WTC11 (cell line): ENCODE data around the gene ENTREP3. TPM values are rescaled to one million over a fixed set of nuclear protein-coding genes. Genes with fewer than 3 reads are reported as not detected.

Source experiments
- CBFB ChIP-seq: sonication (generic); formaldehyde crosslinking; IDR thresholded peaks from 2 replicates; pipeline ENCODE4 v1.8.1; 2022; ENCODE audit warnings: mild to moderate bottlenecking, low read depth, missing genetic modification reagents
- CREB1 ChIP-seq: sonication (generic); formaldehyde crosslinking; IDR thresholded peaks from 2 replicates; pipeline ENCODE4 v1.8.0; 2023; ENCODE audit warnings: mild to moderate bottlenecking, missing genetic modification reagents
- ETV6 ChIP-seq: sonication (generic); formaldehyde crosslinking; IDR thresholded peaks from 2 replicates; pipeline ENCODE4 v1.8.1; 2022; ENCODE audit warnings: mild to moderate bottlenecking, missing genetic modification reagents
- GABPB1 ChIP-seq: sonication (generic); formaldehyde crosslinking; IDR thresholded peaks from 2 replicates; pipeline ENCODE4 v1.8.1; 2023; ENCODE audit warnings: mild to moderate bottlenecking, missing genetic modification reagents
- GRHL2 ChIP-seq: fragments of 250-450 bp; sonication (Bioruptor Pico); IDR thresholded peaks from 2 replicates; pipeline ENCODE4 v1.8.0; 2022; ENCODE audit warnings: mild to moderate bottlenecking, moderate library complexity; ENCODE audit not compliant: insufficient replicate concordance, severe bottlenecking
- JUN ChIP-seq: sonication (generic); formaldehyde crosslinking; IDR thresholded peaks from 2 replicates; pipeline ENCODE4 v1.8.0; 2023; ENCODE audit warnings: mild to moderate bottlenecking, missing genetic modification reagents
- NFE2L1 ChIP-seq: sonication (generic); formaldehyde crosslinking; IDR thresholded peaks from 2 replicates; pipeline ENCODE4 v1.8.1; 2023; ENCODE audit warnings: missing genetic modification reagents
- NR2C2 ChIP-seq: sonication (generic); formaldehyde crosslinking; IDR thresholded peaks from 2 replicates; pipeline ENCODE4 v1.8.0; 2022; ENCODE audit warnings: mild to moderate bottlenecking, missing genetic modification reagents
- RELA ChIP-seq: sonication (generic); formaldehyde crosslinking; IDR thresholded peaks from 2 replicates; pipeline ENCODE4 v1.8.1; 2022; ENCODE audit warnings: missing genetic modification reagents, mild to moderate bottlenecking, borderline replicate concordance
- RORB ChIP-seq: fragments of 250-450 bp; sonication (Bioruptor Pico); IDR thresholded peaks from 2 replicates; pipeline ENCODE4 v1.9.0; 2021; ENCODE audit warnings: mild to moderate bottlenecking
- SMAD3 ChIP-seq: sonication (generic); formaldehyde crosslinking; IDR thresholded peaks from 2 replicates; pipeline ENCODE4 v1.8.0; 2022; ENCODE audit warnings: missing genetic modification reagents, mild to moderate bottlenecking, borderline replicate concordance
- SOX15 ChIP-seq: fragments of 250-450 bp; sonication (Bioruptor Pico); IDR thresholded peaks from 2 replicates; pipeline ENCODE4 v1.9.0; 2021; ENCODE audit warnings: mild to moderate bottlenecking
- TEAD4 ChIP-seq: sonication (generic); formaldehyde crosslinking; IDR thresholded peaks from 2 replicates; pipeline ENCODE4 v1.8.0; 2022; ENCODE audit warnings: mild to moderate bottlenecking, missing genetic modification reagents
- ZBTB21 ChIP-seq: sonication (generic); formaldehyde crosslinking; IDR thresholded peaks from 2 replicates; pipeline ENCODE4 v1.8.1; 2023; ENCODE audit warnings: mild to moderate bottlenecking, missing genetic modification reagents, borderline replicate concordance
- ZNF232 ChIP-seq: sonication (generic); formaldehyde crosslinking; IDR thresholded peaks from 2 replicates; pipeline ENCODE4 v1.8.0; 2022; ENCODE audit warnings: mild to moderate bottlenecking, missing genetic modification reagents
- ZNF317 ChIP-seq: sonication (generic); formaldehyde crosslinking; IDR thresholded peaks from 2 replicates; pipeline ENCODE4 v1.8.1; 2023; ENCODE audit warnings: low read depth, mild to moderate bottlenecking, moderate library complexity, missing genetic modification reagents, borderline replicate concordance
- ZNF416 ChIP-seq: fragments of 250-450 bp; sonication (Bioruptor Pico); IDR thresholded peaks from 2 replicates; pipeline ENCODE4 v1.9.0; 2021; ENCODE audit warnings: mild to moderate bottlenecking, inconsistent platforms
- ZNF423 ChIP-seq: fragments of 250-450 bp; sonication (Bioruptor Pico); IDR thresholded peaks from 2 replicates; pipeline ENCODE4 v2.1.2; 2022; ENCODE audit warnings: mild to moderate bottlenecking, moderate library complexity
- total RNA-seq: library from RNA; stranded (reverse); gene quantifications from 3 replicates; pipeline ENCODE4 v1.2.3, GENCODE V29; 2021
- TF ChIP-seq, protein P1 (sequence below): fragments of 200-600 bp; IDR thresholded peaks from 2 replicates; pipeline ENCODE4 v1.8.0; 2022; ENCODE audit warnings: antibody characterized with exemption
- TF ChIP-seq, protein P2 (sequence below): sonication (generic); formaldehyde crosslinking; IDR thresholded peaks from 2 replicates; pipeline ENCODE4 v1.8.1; 2023; ENCODE audit warnings: mild to moderate bottlenecking, missing genetic modification reagents, moderate library complexity
- TF ChIP-seq, protein P3 (sequence below): sonication (generic); formaldehyde crosslinking; IDR thresholded peaks from 2 replicates; pipeline ENCODE4 v1.8.1; 2023; ENCODE audit warnings: mild to moderate bottlenecking, moderate library complexity, missing genetic modification reagents
- TF ChIP-seq, protein P4 (sequence below): sonication (generic); formaldehyde crosslinking; IDR thresholded peaks from 2 replicates; pipeline ENCODE4 v1.8.1; 2022; ENCODE audit warnings: missing genetic modification reagents, borderline replicate concordance
- TF ChIP-seq, protein P5 (sequence below): sonication (generic); formaldehyde crosslinking; IDR thresholded peaks from 2 replicates; pipeline ENCODE4 v1.8.1; 2023; ENCODE audit warnings: mild to moderate bottlenecking, missing genetic modification reagents
- TF ChIP-seq, protein P6 (sequence below): sonication (generic); formaldehyde crosslinking; IDR thresholded peaks from 2 replicates; pipeline ENCODE4 v1.8.0; 2022; ENCODE audit warnings: missing genetic modification reagents
- TF ChIP-seq, protein P7 (sequence below): fragments of 250-450 bp; sonication (Bioruptor Pico); IDR thresholded peaks from 2 replicates; pipeline ENCODE4 v2.1.2; 2022; ENCODE audit warnings: mild to moderate bottlenecking, moderate library complexity

ENTREP3 gene
- total RNA-seq, 1 experiment from 2014 or later, result 67.8 TPM

DNA sequence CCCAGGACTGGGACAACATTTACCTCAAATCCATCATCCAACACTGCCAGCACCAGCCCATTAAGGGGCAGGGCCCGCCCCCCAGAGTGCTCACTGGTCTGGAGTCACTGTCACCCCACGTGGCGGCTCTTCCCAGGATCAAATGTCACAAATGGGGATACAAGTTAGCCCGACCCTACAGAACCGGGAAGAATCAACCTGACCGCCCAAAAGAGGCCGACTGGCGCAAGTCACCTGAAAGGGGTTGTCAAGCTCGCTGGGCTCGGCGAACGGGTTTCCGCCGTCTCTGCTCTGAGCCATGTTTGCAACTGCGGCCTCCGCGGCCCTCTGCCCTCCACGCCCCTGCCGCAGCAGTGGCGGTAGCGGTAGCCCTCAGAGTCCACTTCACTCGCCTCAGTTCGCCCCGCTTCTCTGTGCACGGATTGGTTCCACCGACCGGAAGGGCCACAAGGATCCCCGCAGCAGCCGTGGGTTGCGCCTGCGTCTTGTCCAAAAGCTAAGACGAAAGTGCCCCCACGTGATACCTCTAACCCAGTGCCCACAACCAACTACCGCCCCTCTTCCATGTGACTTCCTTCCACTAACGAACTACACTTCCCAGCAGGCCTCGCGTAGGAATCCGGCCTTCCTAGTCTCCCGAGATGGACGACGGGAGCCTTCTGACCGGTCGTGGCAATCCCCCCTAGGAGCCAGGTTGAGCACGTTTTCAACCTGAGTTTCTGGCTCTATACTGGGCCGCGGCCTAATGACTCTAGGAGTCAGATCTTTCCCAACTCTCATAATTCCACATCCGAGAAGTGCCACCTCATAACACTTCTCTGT is 6.8 kb upstream of the ENTREP3 start, which contains the start of gene SCAMP3 (continued):
- TF ChIP-seq, protein P1, sequence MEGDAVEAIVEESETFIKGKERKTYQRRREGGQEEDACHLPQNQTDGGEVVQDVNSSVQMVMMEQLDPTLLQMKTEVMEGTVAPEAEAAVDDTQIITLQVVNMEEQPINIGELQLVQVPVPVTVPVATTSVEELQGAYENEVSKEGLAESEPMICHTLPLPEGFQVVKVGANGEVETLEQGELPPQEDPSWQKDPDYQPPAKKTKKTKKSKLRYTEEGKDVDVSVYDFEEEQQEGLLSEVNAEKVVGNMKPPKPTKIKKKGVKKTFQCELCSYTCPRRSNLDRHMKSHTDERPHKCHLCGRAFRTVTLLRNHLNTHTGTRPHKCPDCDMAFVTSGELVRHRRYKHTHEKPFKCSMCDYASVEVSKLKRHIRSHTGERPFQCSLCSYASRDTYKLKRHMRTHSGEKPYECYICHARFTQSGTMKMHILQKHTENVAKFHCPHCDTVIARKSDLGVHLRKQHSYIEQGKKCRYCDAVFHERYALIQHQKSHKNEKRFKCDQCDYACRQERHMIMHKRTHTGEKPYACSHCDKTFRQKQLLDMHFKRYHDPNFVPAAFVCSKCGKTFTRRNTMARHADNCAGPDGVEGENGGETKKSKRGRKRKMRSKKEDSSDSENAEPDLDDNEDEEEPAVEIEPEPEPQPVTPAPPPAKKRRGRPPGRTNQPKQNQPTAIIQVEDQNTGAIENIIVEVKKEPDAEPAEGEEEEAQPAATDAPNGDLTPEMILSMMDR, result no peak
- peak; percentile 77; the same call in 1 of the 2 replicates for TF ChIP-seq SMAD3 (CRISPR knock-in tag)
- no peak for TF ChIP-seq NR2C2 (CRISPR knock-in tag)
- no peak for TF ChIP-seq GRHL2 (CRISPR knock-in tag)
- TF ChIP-seq, protein P2, sequence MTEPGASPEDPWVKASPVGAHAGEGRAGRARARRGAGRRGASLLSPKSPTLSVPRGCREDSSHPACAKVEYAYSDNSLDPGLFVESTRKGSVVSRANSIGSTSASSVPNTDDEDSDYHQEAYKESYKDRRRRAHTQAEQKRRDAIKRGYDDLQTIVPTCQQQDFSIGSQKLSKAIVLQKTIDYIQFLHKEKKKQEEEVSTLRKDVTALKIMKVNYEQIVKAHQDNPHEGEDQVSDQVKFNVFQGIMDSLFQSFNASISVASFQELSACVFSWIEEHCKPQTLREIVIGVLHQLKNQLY (CRISPR knock-in tag), result peak; percentile 38; the same call in 1 of the 2 replicates
- peak; percentile 66; the same call in 1 of the 2 replicates for TF ChIP-seq RELA (CRISPR knock-in tag)
- TF ChIP-seq, protein P3, sequence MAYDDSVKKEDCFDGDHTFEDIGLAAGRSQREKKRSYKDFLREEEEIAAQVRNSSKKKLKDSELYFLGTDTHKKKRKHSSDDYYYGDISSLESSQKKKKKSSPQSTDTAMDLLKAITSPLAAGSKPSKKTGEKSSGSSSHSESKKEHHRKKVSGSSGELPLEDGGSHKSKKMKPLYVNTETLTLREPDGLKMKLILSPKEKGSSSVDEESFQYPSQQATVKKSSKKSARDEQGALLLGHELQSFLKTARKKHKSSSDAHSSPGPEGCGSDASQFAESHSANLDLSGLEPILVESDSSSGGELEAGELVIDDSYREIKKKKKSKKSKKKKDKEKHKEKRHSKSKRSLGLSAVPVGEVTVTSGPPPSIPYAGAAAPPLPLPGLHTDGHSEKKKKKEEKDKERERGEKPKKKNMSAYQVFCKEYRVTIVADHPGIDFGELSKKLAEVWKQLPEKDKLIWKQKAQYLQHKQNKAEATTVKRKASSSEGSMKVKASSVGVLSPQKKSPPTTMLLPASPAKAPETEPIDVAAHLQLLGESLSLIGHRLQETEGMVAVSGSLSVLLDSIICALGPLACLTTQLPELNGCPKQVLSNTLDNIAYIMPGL (CRISPR knock-in tag), result 0 out of 2 replicates have a peak, but pooled peaks have one; percentile 28
- no peak for TF ChIP-seq NFE2L1 (CRISPR knock-in tag)
- TF ChIP-seq TEAD4 (CRISPR knock-in tag), result peak; percentile 37; the same call in 1 of the 2 replicates
- TF ChIP-seq ETV6 (CRISPR knock-in tag), result no peak
- no peak for TF ChIP-seq RORB (CRISPR knock-in tag)
- TF ChIP-seq ZNF416 (CRISPR knock-in tag), result peak; percentile 98
- no peak for TF ChIP-seq JUN
- no peak for TF ChIP-seq SOX15 (CRISPR knock-in tag)
- TF ChIP-seq, protein P4, sequence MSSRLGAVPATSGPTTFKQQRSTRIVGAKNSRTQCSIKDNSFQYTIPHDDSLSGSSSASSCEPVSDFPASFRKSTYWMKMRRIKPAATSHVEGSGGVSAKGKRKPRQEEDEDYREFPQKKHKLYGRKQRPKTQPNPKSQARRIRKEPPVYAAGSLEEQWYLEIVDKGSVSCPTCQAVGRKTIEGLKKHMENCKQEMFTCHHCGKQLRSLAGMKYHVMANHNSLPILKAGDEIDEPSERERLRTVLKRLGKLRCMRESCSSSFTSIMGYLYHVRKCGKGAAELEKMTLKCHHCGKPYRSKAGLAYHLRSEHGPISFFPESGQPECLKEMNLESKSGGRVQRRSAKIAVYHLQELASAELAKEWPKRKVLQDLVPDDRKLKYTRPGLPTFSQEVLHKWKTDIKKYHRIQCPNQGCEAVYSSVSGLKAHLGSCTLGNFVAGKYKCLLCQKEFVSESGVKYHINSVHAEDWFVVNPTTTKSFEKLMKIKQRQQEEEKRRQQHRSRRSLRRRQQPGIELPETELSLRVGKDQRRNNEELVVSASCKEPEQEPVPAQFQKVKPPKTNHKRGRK, result no peak
- no peak for TF ChIP-seq ZNF317 (CRISPR knock-in tag)
- no peak for TF ChIP-seq CBFB (CRISPR knock-in tag)
- TF ChIP-seq, protein P5, sequence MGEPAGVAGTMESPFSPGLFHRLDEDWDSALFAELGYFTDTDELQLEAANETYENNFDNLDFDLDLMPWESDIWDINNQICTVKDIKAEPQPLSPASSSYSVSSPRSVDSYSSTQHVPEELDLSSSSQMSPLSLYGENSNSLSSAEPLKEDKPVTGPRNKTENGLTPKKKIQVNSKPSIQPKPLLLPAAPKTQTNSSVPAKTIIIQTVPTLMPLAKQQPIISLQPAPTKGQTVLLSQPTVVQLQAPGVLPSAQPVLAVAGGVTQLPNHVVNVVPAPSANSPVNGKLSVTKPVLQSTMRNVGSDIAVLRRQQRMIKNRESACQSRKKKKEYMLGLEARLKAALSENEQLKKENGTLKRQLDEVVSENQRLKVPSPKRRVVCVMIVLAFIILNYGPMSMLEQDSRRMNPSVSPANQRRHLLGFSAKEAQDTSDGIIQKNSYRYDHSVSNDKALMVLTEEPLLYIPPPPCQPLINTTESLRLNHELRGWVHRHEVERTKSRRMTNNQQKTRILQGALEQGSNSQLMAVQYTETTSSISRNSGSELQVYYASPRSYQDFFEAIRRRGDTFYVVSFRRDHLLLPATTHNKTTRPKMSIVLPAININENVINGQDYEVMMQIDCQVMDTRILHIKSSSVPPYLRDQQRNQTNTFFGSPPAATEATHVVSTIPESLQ (CRISPR knock-in tag), result no peak
- TF ChIP-seq GABPB1 (CRISPR knock-in tag), result peak; percentile 65; the same call in 1 of the 2 replicates
- TF ChIP-seq, protein P6, sequence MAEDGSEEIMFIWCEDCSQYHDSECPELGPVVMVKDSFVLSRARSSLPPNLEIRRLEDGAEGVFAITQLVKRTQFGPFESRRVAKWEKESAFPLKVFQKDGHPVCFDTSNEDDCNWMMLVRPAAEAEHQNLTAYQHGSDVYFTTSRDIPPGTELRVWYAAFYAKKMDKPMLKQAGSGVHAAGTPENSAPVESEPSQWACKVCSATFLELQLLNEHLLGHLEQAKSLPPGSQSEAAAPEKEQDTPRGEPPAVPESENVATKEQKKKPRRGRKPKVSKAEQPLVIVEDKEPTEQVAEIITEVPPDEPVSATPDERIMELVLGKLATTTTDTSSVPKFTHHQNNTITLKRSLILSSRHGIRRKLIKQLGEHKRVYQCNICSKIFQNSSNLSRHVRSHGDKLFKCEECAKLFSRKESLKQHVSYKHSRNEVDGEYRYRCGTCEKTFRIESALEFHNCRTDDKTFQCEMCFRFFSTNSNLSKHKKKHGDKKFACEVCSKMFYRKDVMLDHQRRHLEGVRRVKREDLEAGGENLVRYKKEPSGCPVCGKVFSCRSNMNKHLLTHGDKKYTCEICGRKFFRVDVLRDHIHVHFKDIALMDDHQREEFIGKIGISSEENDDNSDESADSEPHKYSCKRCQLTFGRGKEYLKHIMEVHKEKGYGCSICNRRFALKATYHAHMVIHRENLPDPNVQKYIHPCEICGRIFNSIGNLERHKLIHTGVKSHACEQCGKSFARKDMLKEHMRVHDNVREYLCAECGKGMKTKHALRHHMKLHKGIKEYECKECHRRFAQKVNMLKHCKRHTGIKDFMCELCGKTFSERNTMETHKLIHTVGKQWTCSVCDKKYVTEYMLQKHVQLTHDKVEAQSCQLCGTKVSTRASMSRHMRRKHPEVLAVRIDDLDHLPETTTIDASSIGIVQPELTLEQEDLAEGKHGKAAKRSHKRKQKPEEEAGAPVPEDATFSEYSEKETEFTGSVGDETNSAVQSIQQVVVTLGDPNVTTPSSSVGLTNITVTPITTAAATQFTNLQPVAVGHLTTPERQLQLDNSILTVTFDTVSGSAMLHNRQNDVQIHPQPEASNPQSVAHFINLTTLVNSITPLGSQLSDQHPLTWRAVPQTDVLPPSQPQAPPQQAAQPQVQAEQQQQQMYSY (CRISPR knock-in tag), result no peak
- no peak; the same call in none of the 2 replicates for TF ChIP-seq CREB1 (CRISPR knock-in tag)
- TF ChIP-seq ZNF232 (CRISPR knock-in tag), result 0 out of 2 replicates have a peak, but pooled peaks have one; percentile 60
- TF ChIP-seq ZBTB21, result no peak
- no peak for TF ChIP-seq ZNF423
- TF ChIP-seq, protein P7, sequence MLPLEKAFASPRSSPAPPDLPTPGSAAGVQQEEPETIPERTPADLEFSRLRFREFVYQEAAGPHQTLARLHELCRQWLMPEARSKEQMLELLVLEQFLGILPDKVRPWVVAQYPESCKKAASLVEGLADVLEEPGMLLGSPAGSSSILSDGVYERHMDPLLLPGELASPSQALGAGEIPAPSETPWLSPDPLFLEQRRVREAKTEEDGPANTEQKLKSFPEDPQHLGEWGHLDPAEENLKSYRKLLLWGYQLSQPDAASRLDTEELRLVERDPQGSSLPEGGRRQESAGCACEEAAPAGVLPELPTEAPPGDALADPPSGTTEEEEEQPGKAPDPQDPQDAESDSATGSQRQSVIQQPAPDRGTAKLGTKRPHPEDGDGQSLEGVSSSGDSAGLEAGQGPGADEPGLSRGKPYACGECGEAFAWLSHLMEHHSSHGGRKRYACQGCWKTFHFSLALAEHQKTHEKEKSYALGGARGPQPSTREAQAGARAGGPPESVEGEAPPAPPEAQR, result no peak
